ENCODE results near the gene NNMT.
"Not testable (repeated sequence)": the region's sequence is repeated elsewhere in the genome, so short reads cannot be mapped to it uniquely, and the experiment has no call there.

Gene NNMT

DNA sequence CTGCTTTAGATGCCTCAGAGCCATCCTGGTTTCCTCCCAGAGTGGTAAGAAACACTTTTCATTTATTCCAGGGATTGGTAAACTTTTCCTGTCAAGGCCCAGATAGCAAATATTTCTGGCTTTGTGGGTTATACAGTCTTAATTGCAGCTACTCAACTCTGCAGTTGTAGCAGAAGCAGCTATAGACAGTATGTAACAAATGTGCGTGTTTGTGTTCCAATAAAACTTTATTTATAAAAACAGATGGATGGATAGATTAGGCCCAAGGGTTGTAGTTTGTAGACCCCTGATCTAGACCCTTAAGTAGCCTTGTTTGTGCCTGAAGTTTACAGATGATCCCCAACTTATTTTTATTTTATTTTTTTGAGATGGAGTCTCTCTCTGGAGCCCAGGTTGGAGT lies 17.9 kb downstream of the NNMT start:
- DNase-seq = no peak

DNA sequence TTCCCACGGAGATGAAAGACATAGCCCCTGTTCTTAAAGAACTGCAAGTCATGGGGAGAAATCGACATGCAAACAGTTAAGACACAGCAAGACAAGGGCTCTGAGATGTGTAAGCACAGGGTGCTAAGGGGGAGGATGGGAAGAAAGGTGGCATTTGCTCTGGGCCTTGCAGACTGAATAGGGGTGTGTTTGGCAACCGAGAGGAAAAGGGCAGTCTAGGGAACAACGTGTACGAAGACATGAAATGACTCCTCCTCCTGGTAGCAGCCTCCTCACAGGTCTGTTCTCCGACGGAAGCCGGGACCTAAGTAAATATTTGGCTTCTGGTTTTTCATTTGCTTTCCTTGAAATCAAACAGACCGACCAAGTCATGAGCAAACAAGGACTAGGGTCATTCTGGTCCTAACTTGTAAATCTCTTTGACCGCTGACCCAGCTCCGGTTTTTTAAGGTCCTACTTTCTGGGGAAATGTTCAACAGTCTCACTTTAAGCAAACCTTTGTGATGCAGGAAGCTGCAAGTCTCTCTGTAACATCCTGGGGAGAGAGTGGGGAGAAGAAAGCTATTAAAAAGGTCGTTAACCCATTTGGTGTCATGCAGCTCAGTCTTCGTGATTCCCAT lies 19.7 kb downstream of the NNMT start:
- no peak for DNase-seq

DNA sequence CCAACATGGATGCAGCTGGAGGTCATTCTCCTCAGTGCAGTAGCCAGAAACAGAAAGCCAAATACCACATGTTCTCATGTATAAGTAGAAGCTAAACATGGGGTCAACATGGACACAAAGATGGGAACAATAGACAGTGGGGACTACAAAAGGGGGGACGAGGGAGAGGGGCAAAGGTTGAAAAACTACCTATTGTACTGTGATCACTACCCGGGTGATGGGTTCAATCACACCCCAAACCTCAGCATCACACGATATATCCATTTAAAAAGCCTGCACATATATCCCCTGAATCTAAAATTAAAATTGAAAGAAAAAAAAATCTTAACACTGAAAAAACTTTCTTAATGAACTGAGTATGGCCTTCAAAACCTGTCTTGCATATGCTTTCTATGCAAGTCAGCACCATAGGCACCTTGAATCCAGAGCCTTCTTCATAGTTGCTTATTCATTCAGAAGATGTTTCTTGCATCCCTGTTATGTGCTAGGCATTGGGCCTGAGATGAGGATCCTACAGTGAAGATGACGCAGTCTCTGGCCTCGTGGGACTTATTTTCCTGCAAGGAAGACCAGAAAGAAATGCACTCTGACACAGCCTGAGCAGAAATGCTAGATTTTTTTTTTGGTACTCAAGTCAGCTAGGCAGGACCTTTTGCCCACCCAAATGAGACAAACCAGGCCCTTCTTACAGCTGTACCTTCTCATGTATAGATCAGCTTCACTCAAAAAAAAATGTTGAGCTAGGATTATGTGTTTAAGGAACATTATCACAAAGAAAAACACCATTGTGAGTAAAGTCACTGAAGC lies 21.0 kb downstream of the NNMT start:
- DNase-seq = no peak

DNA sequence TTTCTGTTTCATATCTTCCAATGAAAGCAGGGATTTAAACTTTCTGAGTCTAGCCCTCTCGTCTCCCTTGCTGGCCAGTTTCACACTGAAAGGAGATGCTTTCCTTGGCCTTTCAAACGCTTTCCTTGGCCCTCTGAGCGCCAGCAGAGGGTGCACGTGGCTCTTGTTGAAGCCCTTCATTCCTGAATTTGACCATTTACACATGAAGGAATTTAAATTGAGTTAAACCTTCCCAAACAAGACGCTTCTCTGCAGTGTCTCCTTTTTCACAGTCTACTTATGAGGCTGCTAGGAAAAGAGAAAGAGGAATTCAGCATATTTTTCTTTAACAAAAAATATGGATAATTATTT lies 21.6 kb downstream of the NNMT start:
- DNase-seq = no peak

DNA sequence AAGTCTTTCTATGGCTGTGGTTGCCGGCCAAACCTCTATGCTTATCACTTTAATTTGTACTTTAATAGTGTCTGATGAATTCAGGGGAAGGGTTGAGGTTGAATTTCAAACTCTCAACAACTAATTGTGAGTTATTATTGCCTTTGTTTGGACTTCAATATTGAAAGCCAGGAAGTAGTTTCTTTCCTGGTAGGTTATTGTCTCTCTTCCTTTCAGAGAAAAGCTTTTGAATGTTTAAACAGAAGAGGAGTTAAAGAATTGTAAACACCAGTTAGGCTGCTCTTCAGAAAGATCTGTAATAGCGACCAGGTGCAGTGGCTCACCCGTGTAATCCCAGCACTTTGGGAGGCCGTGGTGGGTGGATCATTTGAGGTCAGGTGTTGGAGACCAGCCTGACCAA lies 22.2 kb downstream of the NNMT start:
- no peak for DNase-seq

DNA sequence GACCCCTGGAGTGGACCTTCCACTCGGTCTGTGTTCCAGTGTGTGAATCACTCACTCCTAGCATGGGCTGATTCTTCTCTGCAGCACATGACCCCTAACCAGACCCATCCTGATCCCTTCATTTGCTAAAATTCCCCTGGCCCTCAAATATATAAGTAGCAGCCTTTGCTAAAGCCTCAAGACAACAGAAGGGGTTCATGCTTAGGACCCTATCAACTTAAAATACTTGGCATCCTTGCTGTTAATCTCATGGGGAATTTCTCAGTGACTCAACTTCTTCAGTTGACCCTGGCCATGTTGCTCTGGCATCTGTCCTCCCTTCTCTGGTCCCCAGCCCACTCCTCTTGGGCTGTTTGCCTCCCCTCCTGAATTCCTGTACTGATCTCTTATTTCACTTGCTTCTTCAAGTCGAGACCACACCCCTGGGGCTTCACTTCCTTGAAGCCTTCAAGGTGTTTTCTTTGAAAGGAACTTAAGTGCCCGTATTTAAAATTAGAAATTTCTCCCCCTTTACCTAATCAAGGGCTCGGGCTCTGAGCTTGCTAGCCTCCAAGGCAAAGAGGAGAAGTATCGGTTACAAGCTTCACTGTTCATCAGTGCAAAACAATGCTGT lies 23.6 kb downstream of the NNMT start:
- DNase-seq = no peak

DNA sequence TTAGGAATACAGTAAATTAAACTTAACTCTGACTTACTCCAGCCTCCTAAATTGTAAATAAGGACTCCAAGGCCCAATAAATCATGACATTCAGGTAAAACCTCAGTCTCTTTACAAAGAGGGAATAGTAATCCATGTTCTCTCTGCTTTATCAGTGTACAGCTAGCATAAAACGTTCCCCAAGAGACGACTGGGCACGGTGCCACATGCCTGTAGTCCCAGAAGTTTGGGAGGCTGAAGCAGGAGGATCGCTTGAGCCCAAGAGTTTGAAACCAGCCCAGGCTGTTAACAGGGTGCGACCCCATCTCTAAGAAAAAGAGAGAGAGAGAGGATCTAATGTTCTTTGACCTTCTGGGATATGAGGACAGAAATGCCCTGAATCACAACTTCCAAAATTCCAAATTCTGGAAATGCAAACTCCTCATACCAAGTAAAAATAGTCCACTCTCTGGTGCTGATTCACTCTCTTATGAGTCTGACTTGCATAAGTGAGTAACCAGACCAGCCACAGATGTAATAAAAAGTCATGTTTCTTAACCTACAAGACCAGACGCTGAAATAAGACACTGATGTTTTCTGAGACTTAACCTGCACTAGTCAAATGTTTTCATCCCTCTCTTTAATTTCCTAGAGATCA lies 25.5 kb downstream of the NNMT start:
- DNase-seq = no peak

DNA sequence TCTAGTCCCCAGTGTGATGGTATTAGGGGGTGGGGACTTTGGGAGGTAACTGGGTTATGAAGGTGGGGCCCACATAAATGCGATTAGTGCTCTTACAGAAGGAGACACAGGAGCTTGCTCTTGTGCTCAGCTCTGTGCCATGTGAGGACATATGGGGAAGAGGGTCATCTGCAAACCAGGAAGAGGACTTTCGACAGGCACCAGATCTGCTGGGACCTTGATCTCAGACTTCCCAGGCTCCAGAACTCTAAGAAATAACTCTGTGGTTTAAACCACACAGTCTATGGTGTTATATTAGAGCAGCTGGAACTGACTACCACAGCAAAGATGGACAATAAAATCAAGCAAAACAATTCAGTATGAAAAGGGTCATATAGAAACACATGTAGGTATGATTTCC lies 26.7 kb downstream of the NNMT start:
- no peak for DNase-seq

DNA sequence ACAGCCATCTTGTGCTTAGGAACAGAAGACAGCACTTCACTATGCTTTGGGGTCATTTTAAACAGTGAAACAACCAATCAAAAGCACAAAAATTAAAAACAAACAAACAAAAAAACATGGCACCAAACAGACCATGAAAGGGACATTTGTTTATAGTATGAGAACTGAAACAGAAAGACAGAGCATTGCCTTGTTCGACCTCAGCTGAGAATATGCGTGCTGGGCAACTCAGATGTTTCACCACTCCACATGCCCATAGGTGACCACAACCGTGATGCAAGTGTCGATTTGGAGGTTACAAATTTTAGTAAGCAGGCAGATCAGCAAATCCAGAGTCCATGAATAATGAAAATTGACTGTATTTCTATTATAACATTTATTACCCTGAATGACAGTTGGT lies 30.0 kb downstream of the NNMT start:
- DNase-seq = no peak

DNA sequence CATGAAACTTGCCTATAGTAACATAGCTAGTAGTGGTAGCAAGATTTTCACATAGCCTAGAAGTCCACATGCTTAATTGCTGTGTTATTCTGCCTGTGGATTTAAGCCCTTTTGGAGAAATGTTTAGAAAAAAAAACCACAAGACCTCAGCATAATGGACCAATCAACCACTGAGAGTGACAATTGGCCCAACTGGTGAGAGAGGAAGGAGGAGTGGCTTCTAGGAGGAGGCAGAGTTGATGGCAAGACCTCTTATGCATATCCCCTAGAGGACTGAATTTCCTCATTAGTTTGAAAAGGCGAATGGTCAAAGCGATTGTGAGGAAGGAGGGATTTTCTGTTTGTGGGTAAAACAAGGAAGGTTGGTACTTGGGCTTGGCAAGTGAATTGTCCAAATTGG lies 30.6 kb downstream of the NNMT start:
- no peak for DNase-seq

DNA sequence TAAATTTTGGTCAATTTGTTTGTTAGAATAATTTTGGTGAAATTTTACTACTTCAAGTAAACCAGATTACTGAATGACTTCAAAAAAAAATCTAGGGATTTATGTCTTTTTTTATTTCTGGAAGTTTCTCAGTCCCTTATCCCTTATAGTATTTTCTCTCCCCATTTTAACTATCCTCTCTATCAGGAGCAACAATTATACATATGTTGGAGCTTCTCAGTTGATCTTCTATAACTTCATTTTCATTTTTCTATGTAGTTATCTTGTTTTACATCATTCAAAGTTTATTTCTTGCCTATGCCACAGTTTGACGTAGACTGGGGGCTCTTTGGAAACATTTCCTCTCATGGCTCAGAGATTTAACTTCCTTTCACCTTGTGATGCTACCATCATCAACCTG lies 34.2 kb downstream of the NNMT start:
- no peak for DNase-seq

DNA sequence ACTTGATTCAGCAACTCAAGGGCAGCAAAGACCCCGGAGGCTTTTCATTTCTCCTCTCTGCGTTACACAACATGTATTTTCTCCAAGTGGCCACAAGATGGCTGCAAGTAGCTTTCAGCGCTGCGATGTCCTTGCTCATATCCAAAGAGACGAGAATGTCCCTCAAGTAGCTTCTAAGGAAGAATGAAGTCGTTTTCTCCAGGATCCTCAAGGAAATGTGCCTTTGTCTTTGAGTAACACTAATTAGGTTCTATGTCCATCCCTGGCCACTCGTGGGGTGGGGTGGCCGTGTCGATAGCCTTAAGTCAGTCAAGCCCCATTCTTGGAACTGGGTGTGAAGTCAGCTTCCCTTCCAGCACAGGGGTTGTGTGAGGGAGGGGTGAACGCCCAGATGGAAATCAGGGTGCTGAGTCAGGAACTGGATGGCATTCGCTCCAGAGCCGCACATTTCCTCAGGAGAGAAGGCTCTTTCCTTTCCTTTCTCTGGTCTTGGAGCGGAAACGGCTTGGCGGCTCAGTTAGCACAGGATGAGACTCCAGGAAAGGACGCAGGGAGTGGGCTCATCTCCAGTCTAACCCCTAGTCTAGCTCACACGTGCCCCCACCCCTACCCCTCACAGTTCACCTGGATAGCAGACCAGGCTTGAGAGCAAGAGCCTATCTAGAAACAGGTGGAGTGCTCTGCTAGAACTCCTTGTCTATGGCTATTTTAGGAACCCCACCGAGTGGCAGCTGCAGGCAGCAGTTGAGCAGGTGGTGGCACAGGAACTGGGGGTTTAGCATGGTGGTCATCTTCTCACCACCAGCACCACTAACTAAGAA lies 44.3 kb downstream of the NNMT start:
- DNase-seq = peak; percentile 8

DNA sequence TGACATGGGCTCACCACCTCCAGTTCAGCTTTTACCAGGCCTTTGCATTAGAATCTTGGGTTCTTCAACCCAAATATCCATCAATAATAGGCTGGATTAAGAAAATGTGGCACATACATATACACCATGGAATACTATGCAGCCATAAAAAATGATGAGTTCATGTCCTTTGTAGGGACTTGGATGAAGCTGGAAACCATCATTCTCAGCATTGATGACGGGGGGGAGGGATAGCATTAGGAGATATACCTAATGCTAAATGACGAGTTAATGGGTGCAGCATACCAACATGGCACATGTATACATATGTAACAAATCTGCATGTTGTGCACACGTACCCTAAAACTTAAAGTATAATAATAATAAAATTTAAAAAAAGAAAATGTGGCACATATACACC lies 45.5 kb downstream of the NNMT start:
- not testable (repeated sequence) for DNase-seq

DNA sequence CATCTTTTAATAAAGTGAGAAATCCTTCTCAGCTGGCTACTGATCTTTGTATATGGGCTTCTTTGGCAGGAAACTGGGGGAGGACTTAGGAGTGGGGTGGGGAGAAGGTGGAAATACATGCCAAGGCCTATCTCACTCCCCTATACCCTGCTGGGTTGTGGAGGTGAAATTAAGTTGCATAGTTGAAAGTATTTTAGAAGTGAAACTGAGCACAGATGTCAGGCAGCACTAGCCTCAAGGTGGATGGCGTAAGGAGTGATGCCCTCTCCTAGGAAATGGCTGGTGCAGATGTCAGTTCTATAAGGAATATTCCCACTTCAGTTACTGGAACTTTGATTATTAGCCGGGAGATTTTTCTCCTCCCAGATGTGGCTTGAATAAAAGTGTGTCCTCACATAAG lies 46.3 kb downstream of the NNMT start:
- no peak for DNase-seq

DNA sequence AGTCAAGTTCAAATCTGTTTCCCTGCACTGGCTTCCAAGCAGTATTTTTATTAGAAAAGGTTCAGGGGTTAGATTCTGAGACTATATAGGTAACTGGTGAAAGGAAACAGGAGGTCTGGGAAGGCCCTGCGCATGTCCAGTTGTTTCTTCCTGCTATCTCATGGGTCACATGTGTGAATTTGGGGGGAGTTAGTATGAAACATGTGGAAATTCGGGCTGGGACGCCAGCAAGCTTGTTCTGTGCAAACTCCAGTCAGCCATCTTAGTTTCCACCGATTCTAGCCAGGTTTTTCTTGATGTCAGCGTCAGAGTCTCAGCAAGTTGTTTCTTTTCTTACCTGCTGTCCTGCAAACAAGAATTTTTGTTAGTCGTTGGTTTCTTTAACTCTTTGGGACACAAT lies 46.8 kb downstream of the NNMT start:
- no peak for DNase-seq

DNA sequence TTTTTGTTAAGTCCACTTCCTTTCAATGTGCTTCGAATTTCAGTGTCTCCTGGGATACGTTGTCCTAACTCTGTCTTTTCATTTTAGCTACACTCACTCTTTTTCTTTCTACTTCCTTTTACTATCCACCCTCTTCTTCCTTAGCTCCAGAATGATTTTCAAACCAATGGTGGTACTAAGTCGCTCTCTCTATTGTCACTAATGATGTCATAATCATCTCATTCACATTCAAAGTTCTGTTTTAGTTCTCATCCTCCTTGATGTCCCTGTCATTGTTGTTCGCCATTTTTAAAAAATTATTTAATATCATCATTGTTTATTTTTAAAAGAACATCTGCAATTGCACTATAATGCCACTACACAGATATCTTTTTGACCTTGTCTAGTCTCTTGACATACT lies 47.3 kb downstream of the NNMT start:
- DNase-seq = no peak

DNA sequence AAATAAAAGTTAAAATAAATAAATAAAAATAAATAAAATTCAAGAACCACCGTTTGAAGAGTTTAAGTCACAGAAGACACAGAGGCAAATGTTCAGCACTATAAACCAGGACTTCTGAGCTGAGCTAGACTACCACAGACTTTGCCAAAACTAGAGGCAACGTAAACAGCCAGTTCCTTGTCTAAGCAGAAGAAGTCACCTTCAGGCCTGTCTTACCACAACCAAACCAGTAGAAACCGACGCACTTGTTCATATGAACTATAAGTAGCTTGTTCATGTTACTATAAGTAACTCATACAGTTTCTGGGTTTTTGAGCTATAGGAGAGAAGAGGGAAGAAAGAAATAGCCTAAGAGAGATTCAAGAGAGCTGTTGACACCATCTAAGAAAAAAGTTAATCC lies 48.3 kb downstream of the NNMT start:
- no peak for DNase-seq

DNA sequence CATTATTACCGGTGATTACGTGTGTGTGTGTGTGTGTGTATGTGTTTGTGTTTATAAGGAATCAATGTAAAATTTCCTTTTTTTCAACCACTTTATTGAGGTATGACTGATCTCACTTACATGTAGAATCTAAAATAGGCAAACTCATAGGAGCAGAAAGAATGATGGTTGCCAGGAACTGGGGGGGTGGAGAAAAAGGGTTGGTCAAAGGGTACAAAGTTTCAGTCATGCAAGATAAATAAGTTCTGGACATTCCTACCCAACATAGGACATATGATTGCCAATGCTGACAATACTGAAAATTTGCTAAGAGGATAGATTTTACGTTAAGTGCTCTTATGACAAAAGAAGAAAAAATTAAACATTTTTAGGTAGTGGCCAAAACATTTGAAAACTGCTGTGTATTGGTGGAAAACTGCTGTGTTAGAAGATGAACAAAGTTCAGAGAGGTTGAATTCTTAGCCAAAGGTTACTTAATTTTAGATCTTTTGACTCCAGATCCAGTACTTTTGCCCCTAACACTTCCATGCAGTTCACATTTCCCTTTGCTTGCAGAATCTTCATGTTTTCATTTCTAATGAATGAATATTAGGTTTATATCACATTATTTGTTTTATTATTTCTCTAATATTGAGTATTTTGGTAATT lies 49.5 kb downstream of the NNMT start:
- no peak for DNase-seq

DNA sequence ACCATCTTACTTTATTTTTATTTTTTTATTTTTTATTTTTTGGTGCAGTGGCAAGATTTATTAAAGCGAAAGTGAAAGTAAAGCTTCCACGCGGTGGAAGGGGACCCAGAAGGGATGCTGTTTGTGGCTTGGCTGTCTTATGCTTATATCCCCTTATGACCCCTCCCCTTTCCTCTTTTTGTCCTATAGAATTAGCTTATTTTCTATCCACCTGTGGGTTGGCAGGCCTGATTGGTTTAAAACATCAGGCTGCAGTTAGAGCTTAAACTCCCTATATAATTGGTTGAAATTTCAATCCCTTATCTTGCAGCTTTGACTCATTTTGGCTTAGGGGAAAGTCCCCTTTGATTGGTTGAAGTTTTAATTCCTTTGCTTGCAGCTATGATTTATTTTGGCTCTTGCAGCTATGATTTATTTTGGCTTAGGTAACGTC lies 50.5 kb downstream of the NNMT start:
- no peak for DNase-seq

DNA sequence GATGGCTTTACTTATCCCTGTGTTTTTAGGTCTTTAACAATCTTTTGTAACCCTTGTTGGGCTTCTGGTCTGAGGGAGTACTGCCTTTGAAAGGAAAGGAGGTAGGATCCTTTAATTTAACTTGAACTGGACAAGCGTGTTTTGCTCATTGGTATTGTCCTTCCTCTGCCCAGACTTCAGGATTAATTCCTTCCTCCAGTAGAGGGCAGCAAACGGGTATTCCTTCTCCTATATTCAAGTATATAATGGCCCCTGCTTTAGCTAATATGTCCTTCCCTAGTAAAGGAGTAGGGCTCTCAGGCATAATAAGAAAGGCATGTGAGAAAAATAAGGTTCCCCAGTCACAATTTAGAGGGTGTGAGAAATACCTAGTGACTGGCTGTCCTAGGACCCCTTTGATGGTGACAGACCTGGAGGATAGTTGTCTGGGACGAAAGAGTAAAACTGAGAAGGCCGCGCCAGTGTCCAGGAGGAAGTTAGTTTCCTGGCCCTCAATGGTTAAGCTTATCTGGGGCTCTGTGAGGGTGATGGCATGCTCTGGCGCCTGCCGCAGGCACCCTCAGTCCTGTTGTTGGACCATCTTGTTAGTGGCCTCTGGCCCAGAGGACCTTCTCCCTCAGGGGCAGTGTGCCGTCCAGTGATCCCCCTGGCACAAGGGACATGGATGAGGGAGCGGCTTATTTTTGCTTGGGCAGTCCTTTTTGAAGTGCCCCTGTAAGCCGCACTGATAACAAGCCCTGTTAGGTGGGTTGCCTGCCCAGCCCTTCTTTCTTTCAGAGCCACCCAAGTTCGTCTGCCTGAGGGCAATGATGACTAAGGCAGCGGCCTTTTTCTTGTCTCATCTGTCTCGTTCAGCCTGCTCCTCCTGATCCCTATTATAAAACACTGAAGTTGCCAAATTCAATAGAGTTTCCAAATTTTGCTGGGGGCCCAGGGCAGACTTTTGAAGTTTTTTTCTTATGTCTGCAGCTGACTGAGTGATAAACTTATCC lies 52.3 kb downstream of the NNMT start:
- peak; percentile 9 for DNase-seq

DNA sequence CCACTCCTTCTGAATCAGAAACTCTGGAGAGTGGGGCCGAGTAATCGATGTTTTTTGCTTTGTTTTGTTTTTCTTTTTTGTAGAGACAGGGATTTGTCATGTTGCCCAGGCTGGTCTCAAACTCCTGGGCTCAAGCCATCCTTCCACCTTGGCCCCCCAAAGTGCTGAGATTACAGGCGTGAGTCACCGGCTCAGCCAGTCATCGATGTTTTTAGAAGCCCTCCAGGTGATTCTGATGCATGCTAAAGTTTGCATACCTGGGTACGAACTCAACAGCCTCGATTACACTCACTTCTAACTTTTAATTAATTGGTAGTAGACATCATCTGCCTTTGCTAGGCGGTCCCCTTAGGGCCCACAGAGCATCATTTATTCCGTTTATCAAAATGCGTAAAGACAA lies 53.8 kb downstream of the NNMT start:
- no peak for DNase-seq

All from activated CD4-positive, alpha-beta T cell treated with anti-CD3 and anti-CD28 coated beads, Interleukin-2, amount 50 U/mL, for 1 hour (primary cell).